GM10266 (cell line): ENCODE data around the gene TUBB3.

ENCODE experiments used
- DNase-seq: peaks from one replicate; pipeline ENCODE4 v3.0.0; 2012; ENCODE audit errors: extremely low spot score
- TF ChIP-seq, protein P1 (sequence below): IDR thresholded peaks from 2 replicates; pipeline ENCODE4 v1.5.1; 2012; ENCODE audit warnings: mild to moderate bottlenecking, low read depth; ENCODE audit not compliant: control insufficient read depth, insufficient read depth; ENCODE audit errors: missing control alignments

Gene TUBB3

DNA sequence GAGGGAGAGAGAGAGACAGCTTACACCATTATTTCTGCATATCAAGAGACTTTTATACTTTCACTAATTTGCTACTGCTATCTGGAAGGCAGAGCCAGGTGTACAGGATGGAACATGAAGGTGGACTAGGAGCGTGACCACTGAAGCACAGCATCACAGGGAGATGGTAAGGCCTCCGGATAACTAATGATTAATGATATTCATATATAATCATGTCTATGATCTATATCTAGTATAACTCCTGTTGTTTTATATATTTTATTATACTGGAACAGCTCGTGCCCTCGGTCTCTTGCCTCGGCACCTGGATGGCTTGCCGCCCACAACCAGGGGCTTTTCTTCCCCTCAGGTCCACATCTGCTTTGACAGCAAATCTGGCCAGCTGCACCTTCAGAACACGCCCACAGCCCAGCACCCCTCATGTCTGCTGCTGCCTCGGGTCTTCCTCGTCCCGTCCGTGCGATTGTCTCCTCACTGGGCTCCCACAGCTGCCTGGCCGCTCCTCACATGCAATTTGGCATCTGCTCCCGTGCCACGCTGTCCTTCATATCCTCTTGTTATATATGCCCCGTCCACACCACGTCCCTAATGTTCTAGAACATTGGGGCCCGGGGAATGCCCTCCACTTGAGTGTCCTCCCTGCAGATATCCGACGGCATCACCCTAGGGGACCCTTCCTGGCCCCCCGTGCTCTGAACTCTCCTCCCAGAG, 15.2 kb downstream of the TUBB3 start:
- DNase-seq = no peak
- TF ChIP-seq, protein P1, sequence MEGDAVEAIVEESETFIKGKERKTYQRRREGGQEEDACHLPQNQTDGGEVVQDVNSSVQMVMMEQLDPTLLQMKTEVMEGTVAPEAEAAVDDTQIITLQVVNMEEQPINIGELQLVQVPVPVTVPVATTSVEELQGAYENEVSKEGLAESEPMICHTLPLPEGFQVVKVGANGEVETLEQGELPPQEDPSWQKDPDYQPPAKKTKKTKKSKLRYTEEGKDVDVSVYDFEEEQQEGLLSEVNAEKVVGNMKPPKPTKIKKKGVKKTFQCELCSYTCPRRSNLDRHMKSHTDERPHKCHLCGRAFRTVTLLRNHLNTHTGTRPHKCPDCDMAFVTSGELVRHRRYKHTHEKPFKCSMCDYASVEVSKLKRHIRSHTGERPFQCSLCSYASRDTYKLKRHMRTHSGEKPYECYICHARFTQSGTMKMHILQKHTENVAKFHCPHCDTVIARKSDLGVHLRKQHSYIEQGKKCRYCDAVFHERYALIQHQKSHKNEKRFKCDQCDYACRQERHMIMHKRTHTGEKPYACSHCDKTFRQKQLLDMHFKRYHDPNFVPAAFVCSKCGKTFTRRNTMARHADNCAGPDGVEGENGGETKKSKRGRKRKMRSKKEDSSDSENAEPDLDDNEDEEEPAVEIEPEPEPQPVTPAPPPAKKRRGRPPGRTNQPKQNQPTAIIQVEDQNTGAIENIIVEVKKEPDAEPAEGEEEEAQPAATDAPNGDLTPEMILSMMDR = no peak

DNA sequence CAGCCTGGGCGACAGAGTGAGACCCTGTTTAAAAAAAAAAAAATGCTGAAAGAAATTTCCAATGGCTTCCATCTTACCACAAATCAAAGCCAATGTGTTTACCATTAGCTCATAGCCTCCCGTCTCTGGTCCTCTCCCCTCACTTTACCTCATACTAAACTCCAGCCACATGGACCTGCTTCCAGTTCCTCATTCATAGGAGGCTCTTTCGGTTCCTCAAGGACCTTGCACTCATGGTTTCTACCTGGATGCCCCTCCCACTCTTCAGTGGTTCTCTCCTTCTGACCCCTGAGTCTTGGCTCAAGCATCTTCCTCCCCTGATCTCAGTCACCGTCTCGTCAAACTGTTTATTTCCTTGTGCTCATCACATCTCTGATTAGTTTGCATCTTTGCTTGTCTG, 21.6 kb downstream of the TUBB3 start:
- TF ChIP-seq, protein P1 = no peak

DNA sequence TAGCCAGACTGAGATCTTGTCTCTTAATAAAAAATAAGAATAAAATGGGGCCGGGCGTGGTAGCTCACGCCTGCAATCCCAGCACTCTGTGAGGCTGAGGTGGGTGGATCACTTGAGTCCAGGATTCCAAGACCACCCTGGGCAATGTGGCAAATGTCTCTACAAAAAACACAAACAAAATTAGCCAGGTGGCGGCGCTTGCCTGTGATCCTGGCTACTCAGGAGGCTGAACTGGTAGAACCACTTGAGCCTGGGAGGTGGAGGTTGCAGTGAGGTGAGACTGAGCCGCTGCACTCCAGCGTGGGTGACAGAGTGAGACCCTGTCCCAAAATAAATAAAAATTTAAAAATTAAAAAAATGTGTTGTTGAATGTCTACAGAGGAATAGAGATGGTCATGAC, 22.5 kb downstream of the TUBB3 start:
- no peak for DNase-seq

More for the DNA sequence above, 21.6 kb downstream of the TUBB3 start:
- no peak for DNase-seq

DNA sequence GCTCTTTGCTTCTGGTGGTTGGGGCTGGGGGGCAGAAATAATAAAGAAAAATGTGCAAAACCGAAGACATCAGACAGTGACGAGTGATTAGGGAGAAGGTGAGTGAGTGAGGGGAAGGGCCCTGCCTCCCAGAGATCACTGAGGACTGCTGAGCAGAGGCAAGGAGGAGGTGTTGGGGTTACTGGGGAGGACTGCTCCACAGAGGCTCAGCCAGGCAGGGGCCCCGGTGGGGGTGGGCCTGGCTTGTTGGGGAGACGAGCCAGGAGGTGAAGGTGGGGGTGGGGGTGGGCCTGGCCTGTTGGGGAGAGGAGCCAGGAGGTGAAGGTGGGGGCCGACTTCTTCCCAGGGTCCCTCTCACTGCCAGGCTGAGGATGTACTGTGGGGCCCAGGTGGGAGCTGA, 23.4 kb downstream of the TUBB3 start:
- no peak for DNase-seq
- TF ChIP-seq, protein P1 = no peak

More for the DNA sequence above, 22.5 kb downstream of the TUBB3 start:
- TF ChIP-seq, protein P1 = no peak

DNA sequence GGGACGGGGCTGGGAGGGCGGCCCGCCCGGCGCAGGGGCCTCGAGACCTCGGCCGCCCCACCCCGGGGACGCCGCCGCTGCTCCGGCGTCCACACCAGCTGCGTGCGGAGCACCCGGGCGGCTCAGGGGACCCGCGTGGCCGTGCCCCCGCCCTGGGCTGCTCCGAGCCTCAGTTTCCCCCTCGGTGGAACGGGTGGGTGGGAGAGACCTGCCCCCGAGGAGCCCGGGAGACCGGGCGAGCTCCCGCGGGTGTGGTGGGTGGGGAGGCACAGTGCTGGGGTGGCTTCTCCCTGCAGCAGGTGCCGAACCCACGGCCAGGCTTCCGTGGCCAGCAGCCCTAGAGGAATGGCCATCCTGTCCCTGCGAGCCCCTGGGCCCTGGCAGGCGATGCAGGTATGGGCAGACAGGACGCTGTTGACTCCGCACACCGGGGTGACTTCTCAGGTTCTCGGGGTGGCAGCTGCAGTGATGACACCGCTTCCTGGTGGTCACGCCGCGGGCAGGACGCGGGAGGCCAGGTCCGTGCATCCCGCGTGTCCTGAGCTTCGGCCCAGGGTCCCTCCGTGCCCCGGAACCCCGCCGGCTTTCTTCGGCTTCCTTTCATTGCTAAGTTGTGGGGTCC, 26.1 kb downstream of the TUBB3 start:
- TF ChIP-seq, protein P1 = no peak
- no peak for DNase-seq

DNA sequence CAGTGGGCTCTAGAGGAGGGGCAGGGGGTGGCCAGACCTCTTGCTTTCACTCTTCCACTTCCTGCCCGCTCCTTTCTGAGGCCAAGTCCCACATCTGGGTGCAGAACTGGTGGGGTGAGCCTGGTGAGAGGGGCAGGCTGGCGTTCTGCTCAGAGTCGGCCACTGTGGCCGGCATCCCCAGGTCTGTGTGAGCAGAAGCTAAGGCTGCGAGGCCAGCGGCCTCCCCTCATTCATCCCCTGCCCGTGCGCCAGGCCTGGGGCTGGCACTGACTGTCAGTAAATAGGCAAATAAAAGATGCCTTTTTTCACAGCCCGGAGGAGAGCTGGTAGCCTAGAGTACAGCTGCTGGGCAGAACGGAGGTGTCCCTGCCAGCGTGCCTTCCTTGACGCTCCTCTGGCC, 26.6 kb downstream of the TUBB3 start:
- TF ChIP-seq, protein P1 = no peak
- DNase-seq = no peak

DNA sequence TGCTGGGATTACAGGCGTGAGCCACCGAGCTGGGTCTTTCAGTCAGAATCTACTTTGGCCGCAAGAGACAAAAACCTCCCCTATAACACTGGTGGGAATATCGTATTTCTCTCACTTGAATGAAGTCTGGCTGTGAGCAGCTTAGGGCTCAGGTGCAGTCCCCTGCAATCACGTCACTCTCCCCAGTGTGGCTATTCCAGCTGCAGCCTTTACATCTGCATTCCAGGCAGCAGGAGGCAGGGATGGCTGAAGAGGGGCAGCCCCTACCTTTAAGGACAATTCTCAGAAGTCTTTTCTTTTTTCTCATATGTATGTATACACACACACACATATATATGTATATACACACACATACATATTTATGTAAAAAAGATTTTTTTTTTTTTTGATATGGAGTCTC, 28.4 kb downstream of the TUBB3 start:
- DNase-seq = no peak
- TF ChIP-seq, protein P1 = no peak
